Measurements from ENCODE around the gene ZIC1.

GRCh38 chr3:147384210-147385058, 24.7 kb upstream of the ZIC1 start:
- TF ChIP-seq E2F4 (CRISPR knock-in tag; IDR thresholded peaks at IDR 0.05; ENCODE audit: low read depth): no peak
- no peak for TF ChIP-seq SMARCA4 (IDR thresholded peaks at IDR 0.05)
- no peak for TF ChIP-seq GABPB1 (CRISPR knock-in tag; IDR thresholded peaks at IDR 0.05)
- TF ChIP-seq, protein P1, sequence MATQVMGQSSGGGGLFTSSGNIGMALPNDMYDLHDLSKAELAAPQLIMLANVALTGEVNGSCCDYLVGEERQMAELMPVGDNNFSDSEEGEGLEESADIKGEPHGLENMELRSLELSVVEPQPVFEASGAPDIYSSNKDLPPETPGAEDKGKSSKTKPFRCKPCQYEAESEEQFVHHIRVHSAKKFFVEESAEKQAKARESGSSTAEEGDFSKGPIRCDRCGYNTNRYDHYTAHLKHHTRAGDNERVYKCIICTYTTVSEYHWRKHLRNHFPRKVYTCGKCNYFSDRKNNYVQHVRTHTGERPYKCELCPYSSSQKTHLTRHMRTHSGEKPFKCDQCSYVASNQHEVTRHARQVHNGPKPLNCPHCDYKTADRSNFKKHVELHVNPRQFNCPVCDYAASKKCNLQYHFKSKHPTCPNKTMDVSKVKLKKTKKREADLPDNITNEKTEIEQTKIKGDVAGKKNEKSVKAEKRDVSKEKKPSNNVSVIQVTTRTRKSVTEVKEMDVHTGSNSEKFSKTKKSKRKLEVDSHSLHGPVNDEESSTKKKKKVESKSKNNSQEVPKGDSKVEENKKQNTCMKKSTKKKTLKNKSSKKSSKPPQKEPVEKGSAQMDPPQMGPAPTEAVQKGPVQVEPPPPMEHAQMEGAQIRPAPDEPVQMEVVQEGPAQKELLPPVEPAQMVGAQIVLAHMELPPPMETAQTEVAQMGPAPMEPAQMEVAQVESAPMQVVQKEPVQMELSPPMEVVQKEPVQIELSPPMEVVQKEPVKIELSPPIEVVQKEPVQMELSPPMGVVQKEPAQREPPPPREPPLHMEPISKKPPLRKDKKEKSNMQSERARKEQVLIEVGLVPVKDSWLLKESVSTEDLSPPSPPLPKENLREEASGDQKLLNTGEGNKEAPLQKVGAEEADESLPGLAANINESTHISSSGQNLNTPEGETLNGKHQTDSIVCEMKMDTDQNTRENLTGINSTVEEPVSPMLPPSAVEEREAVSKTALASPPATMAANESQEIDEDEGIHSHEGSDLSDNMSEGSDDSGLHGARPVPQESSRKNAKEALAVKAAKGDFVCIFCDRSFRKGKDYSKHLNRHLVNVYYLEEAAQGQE (IDR thresholded peaks at IDR 0.05; ENCODE audit: borderline replicate concordance): no peak
- TF ChIP-seq, protein P1 (CRISPR knock-in tag; IDR thresholded peaks at IDR 0.05; ENCODE audit: low read depth): no peak
- TF ChIP-seq, protein P2, sequence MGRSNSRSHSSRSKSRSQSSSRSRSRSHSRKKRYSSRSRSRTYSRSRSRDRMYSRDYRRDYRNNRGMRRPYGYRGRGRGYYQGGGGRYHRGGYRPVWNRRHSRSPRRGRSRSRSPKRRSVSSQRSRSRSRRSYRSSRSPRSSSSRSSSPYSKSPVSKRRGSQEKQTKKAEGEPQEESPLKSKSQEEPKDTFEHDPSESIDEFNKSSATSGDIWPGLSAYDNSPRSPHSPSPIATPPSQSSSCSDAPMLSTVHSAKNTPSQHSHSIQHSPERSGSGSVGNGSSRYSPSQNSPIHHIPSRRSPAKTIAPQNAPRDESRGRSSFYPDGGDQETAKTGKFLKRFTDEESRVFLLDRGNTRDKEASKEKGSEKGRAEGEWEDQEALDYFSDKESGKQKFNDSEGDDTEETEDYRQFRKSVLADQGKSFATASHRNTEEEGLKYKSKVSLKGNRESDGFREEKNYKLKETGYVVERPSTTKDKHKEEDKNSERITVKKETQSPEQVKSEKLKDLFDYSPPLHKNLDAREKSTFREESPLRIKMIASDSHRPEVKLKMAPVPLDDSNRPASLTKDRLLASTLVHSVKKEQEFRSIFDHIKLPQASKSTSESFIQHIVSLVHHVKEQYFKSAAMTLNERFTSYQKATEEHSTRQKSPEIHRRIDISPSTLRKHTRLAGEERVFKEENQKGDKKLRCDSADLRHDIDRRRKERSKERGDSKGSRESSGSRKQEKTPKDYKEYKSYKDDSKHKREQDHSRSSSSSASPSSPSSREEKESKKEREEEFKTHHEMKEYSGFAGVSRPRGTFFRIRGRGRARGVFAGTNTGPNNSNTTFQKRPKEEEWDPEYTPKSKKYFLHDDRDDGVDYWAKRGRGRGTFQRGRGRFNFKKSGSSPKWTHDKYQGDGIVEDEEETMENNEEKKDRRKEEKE (IDR thresholded peaks at IDR 0.05; ENCODE audit: borderline replicate concordance in 1 of 2, control insufficient read depth in 1 of 2, low read depth in 2 of 2, low read length in 1 of 2): no peak
- TF ChIP-seq PRPF4 (IDR thresholded peaks at IDR 0.05; ENCODE audit: insufficient read depth, low read depth, low read length, poor library complexity, severe bottlenecking): no peak
- no peak for TF ChIP-seq PML (IDR thresholded peaks at IDR 0.05; ENCODE audit: low read length)
- no peak for TF ChIP-seq EP300 (IDR thresholded peaks at IDR 0.05; ENCODE audit: low read length)
- TF ChIP-seq TAF1 (IDR thresholded peaks at IDR 0.05; ENCODE audit: control insufficient read depth, extremely low read depth, insufficient read depth, low read length, severe bottlenecking): no peak
- TF ChIP-seq CBX5 (IDR thresholded peaks at IDR 0.05; ENCODE audit: borderline replicate concordance, low read depth): no peak
- no peak for TF ChIP-seq DNMT1 (IDR thresholded peaks at IDR 0.05)
- no peak for TF ChIP-seq SRF (CRISPR knock-in tag; IDR thresholded peaks at IDR 0.05)
- TF ChIP-seq GABPA (tag; conservative IDR thresholded peaks at IDR 0.05; ENCODE audit: low read depth): no peak
- TF ChIP-seq YY1 (IDR thresholded peaks at IDR 0.05; ENCODE audit: borderline replicate concordance in 1 of 3, control insufficient read depth in 1 of 3, extremely low read depth in 1 of 3, insufficient read depth in 3 of 3, insufficient read length in 1 of 3, insufficient replicate concordance in 2 of 3, low read depth in 1 of 3, low read length in 2 of 3): no peak
